HG02840 (cell line): ENCODE data around the gene DAZ4.
"Not testable (repeated sequence)": the region's sequence is repeated elsewhere in the genome, so short reads cannot be mapped to it uniquely, and the experiment has no call there.

Experiments used
- ATAC-seq: cut with Tn5 transposase; IDR thresholded peaks from one replicate; pipeline ENCODE4 v1.9.1; 2021; ENCODE audit warnings: mild to moderate bottlenecking, moderate library complexity, moderate number of reproducible peaks; ENCODE audit not compliant: unreplicated experiment, low FRiP score

Gene DAZ4, protein sequence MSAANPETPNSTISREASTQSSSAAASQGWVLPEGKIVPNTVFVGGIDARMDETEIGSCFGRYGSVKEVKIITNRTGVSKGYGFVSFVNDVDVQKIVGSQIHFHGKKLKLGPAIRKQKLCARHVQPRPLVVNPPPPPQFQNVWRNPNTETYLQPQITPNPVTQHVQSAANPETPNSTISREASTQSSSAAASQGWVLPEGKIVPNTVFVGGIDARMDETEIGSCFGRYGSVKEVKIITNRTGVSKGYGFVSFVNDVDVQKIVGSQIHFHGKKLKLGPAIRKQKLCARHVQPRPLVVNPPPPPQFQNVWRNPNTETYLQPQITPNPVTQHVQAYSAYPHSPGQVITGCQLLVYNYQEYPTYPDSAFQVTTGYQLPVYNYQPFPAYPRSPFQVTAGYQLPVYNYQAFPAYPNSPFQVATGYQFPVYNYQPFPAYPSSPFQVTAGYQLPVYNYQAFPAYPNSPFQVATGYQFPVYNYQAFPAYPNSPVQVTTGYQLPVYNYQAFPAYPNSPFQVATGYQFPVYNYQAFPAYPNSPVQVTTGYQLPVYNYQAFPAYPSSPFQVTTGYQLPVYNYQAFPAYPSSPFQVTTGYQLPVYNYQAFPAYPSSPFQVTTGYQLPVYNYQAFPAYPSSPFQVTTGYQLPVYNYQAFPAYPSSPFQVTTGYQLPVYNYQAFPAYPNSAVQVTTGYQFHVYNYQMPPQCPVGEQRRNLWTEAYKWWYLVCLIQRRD

DNA sequence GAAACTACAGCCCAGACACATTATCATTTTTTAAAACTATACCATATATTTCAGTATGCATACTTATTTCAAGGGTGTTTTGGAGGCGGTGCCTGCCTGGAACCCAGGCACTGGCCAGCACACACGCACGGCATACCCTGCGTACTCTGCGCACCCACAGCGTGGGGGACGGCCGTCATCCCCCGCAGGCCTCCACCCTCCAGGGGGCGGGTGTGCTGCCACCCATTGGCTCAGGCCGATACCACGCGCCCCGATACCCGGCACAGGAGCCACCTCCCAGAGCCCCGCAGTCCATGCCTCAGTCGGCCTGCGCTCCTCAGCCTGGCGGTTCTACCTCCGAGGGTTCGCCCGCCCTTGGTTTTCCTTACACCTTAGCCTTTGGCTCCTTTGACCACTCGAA, at the start of gene DAZ4:
DAZ4 (plus strand) TSS at position 301 of the 400 bp plus-strand sequence. CDS start 208 bp downstream, outside the sequence.
- not testable (repeated sequence) for ATAC-seq

DNA sequence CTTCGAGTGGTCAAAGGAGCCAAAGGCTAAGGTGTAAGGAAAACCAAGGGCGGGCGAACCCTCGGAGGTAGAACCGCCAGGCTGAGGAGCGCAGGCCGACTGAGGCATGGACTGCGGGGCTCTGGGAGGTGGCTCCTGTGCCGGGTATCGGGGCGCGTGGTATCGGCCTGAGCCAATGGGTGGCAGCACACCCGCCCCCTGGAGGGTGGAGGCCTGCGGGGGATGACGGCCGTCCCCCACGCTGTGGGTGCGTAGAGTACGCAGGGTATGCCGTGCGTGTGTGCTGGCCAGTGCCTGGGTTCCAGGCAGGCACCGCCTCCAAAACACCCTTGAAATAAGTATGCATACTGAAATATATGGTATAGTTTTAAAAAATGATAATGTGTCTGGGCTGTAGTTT, 20.4 kb upstream of the DAZ4 start, which contains the start of gene DAZ3:
DAZ3 (minus strand) TSS at position 101 of the 400 bp plus-strand sequence. CDS start 208 bp downstream, outside the sequence.
- ATAC-seq = not testable (repeated sequence)

DNA sequence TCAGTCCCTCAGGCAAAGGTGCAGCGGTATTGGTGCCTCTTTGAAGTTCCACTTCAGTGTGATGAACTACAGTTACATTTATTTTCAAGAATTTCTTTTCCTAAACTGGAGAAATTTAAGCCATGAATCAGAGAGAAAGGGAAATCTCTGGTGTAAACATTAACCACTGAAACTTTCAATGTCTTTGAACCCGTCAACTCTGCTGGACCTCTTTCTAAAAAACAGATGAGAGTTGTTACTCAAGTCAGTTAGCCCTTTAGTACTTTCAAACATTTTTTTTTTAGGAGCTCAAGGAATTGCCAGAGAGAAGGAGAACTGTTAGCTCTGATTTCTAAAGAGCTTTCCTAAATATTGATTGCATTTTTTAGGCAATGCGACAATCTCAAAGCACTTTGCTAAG, 11.9 kb upstream of the DAZ4 start:
- not testable (repeated sequence) for ATAC-seq

DNA sequence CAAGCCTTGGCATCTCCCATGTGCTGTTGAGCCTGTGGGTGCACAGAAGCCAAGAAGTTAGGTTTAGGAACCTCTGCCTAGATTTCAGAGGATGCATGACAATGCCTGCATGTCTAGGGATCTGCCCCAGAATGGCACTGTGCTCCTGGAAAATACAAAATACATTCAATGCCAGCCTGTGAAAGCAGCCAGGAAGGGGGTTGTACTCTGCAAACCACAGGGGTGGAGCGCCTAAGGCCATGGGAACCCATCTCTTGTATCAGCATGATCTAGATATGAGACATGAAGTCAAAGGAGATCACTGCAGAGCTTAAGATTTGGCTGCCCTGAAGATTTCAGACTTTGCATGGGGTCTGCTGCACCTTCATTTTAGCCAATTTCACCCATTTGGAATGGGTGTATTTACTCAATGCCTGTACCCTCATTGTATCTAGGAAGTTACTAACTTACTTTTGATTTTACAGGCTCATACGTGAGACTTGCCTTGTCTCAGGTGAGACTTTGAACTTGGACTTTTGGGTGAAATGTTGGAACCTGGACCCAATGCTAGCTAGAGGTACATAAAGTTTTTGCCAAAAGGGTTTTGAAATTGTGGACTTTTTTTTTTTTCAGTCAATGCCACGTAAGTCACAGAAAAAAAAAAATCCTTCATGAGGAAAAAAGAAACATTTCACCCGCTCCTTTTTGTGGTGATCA, 9.4 kb upstream of the DAZ4 start:
- not testable (repeated sequence) for ATAC-seq

DNA sequence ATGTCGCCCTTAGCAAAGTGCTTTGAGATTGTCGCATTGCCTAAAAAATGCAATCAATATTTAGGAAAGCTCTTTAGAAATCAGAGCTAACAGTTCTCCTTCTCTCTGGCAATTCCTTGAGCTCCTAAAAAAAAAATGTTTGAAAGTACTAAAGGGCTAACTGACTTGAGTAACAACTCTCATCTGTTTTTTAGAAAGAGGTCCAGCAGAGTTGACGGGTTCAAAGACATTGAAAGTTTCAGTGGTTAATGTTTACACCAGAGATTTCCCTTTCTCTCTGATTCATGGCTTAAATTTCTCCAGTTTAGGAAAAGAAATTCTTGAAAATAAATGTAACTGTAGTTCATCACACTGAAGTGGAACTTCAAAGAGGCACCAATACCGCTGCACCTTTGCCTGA, 8.7 kb upstream of the DAZ4 start:
- ATAC-seq = not testable (repeated sequence)
